Vagina (tissue), 2 donors: ENCODE measurements around the gene IL25. TPM values are rescaled to one million over a fixed set of nuclear protein-coding genes. Genes with fewer than 3 reads are reported as not detected.

Experiments
- DNase-seq, 2 donors: peaks; one replicate each; pipeline ENCODE4 v3.0.0-alpha.2; 2017; ENCODE audit errors: extremely low spot score in 2 of 2
- H3K27ac ChIP-seq: fragments of 200-600 bp; sonication (generic); one replicate; pipeline ENCODE4 v1.5.1; 2019
- H3K27me3 ChIP-seq: fragments of 200-600 bp; sonication (generic); one replicate; pipeline ENCODE4 v1.5.1; 2019
- H3K36me3 ChIP-seq, 2 donors: fragments of 200-600 bp; sonication (generic); one replicate each; pipeline ENCODE4 v1.5.1; 2017 to 2019
- H3K4me1 ChIP-seq: fragments of 200-600 bp; sonication (generic); one replicate; pipeline ENCODE4 v1.5.1; 2019
- H3K4me3 ChIP-seq, 2 donors: fragments of 200-600 bp; sonication (generic); 1 replicate in 1 of 2; 2 replicates in 1 of 2; pipeline ENCODE4 v1.5.1; 2016 to 2019
- H3K9me3 ChIP-seq: fragments of 200-600 bp; sonication (generic); one replicate; pipeline ENCODE4 v1.5.1; 2019
- CTCF ChIP-seq, 3 experiments: fragments of 450-650 bp in 2 of 3; fragments of 200-600 bp in 1 of 3; sonication (generic) in 1 of 3; IDR thresholded peaks; one replicate each; pipeline ENCODE4 v1.5.1; 2017 to 2019; ENCODE audit warnings: antibody characterized with exemption in 3 of 3, mild to moderate bottlenecking in 2 of 3, moderate library complexity in 2 of 3
- POLR2A ChIP-seq, 2 donors: fragments of 450-650 bp; IDR thresholded peaks; one replicate each; pipeline ENCODE4 v1.6.1; 2017; ENCODE audit warnings: antibody characterized with exemption in 2 of 2, mild to moderate bottlenecking in 2 of 2, moderate library complexity in 2 of 2
- POLR2AphosphoS5 ChIP-seq, 2 donors: sonication (generic); formaldehyde crosslinking; IDR thresholded peaks; one replicate each; pipeline ENCODE4 v1.9.0; 2017; ENCODE audit warnings: antibody characterized with exemption in 2 of 2, mild to moderate bottlenecking in 2 of 2, low read depth in 1 of 2; ENCODE audit not compliant: insufficient read depth in 1 of 2
- intact Hi-C: fragments of 100-400 bp; cut with DNase I; formaldehyde crosslinking; loops from one replicate; pipeline ENCODE4 v1.15.1; 2023
- total RNA-seq: library from RNA; depleted of rRNA; stranded (reverse); fragments of >200 nt; gene quantifications from one replicate; pipeline ENCODE4 v1.2.3, GENCODE V29; 2016

The IL25 gene
- total RNA-seq, 1 donor from 2014 or later = not detected

- DNase-seq = peak in 1 of 2 donors; percentile 40
- H3K4me3 ChIP-seq = no peak overlapping the region
- H3K9me3 ChIP-seq = no peaks in the 10 kb centered on the region
- no peak for TF ChIP-seq POLR2A (IDR thresholded peaks at IDR 0.05)
- no peak for TF ChIP-seq POLR2AphosphoS5 (IDR thresholded peaks at IDR 0.05; ENCODE audit: insufficient read depth in 1 of 2, low read depth in 1 of 2)
- no peak for TF ChIP-seq CTCF (IDR thresholded peaks at IDR 0.05)
- H3K36me3 ChIP-seq = no peaks in the 10 kb centered on the region
- H3K4me1 ChIP-seq = no peaks in the 10 kb centered on the region
- intact Hi-C loops = no loop called here
- H3K27ac ChIP-seq = no peak overlapping the region
- no peaks in the 10 kb centered on the region for H3K27me3 ChIP-seq
Measured at GRCh38 chr14:23344481-23344880, 28.1 kb upstream of the IL25 start.

GRCh38 chr14:23345987-23346692 lies 26.5 kb upstream of the IL25 start:
- TF ChIP-seq POLR2A (IDR thresholded peaks at IDR 0.05) (no peak), POLR2AphosphoS5 (IDR thresholded peaks at IDR 0.05; ENCODE audit: insufficient read depth in 1 of 2, low read depth in 1 of 2) (no peak)
- no peaks in the 10 kb centered on the region for H3K4me1 ChIP-seq
- intact Hi-C loops = no loop called here

GRCh38 chr14:23346693-23347405 lies 25.8 kb upstream of the IL25 start:
- TF ChIP-seq CTCF (IDR thresholded peaks at IDR 0.05) (no peak), POLR2AphosphoS5 (IDR thresholded peaks at IDR 0.05; ENCODE audit: insufficient read depth in 1 of 2, low read depth in 1 of 2) (no peak), POLR2A (IDR thresholded peaks at IDR 0.05) (no peak)
- DNase-seq = peak in 1 of 2 donors; percentile 77
- H3K27ac ChIP-seq = no peak overlapping the region
- no peaks in the 10 kb centered on the region for H3K27me3 ChIP-seq
- no peaks in the 10 kb centered on the region for H3K9me3 ChIP-seq
- peaks cover 5% of the 10 kb centered on the region for H3K4me1 ChIP-seq
- intact Hi-C loops = no loop called here
- H3K36me3 ChIP-seq = no peaks in the 10 kb centered on the region
- no peak overlapping the region for H3K4me3 ChIP-seq

More at GRCh38 chr14:23345987-23346692, 26.5 kb upstream of the IL25 start:
- no peaks in the 10 kb centered on the region for H3K27me3 ChIP-seq
- no peak overlapping the region for H3K4me3 ChIP-seq
- H3K27ac ChIP-seq = no peak overlapping the region
- no peak for DNase-seq
- no peaks in the 10 kb centered on the region for H3K9me3 ChIP-seq
- H3K36me3 ChIP-seq = no peaks in the 10 kb centered on the region

- H3K27me3 ChIP-seq = no peaks in the 10 kb centered on the region
- TF ChIP-seq POLR2A (IDR thresholded peaks at IDR 0.05) (no peak), CTCF (IDR thresholded peaks at IDR 0.05) (no peak), POLR2AphosphoS5 (IDR thresholded peaks at IDR 0.05; ENCODE audit: insufficient read depth in 1 of 2, low read depth in 1 of 2) (no peak)
- no peak overlapping the region for H3K27ac ChIP-seq
- H3K4me1 ChIP-seq = peaks cover 13% of the 10 kb centered on the region
- no peaks in the 10 kb centered on the region for H3K9me3 ChIP-seq
- intact Hi-C loops = no loop called here
- no peak overlapping the region for H3K4me3 ChIP-seq
- DNase-seq = no peak
- H3K36me3 ChIP-seq = no peaks in the 10 kb centered on the region
Measured at GRCh38 chr14:23347406-23348296, 25.0 kb upstream of the IL25 start.

- H3K4me1 ChIP-seq = peaks cover 19% of the 10 kb centered on the region
- intact Hi-C loops = no loop called here
- peak in 1 of 2 donors; percentile 70 for DNase-seq
Measured at GRCh38 chr14:23348297-23348655, 24.3 kb upstream of the IL25 start.

More at GRCh38 chr14:23348297-23348655, 24.3 kb upstream of the IL25 start:
- no peaks in the 10 kb centered on the region for H3K9me3 ChIP-seq
- no peaks in the 10 kb centered on the region for H3K36me3 ChIP-seq
- TF ChIP-seq CTCF (IDR thresholded peaks at IDR 0.05) (no peak), POLR2AphosphoS5 (IDR thresholded peaks at IDR 0.05; ENCODE audit: insufficient read depth in 1 of 2, low read depth in 1 of 2) (no peak), POLR2A (IDR thresholded peaks at IDR 0.05) (no peak)
- H3K4me3 ChIP-seq = no peak overlapping the region
- H3K27ac ChIP-seq = no peak overlapping the region
- H3K27me3 ChIP-seq = no peaks in the 10 kb centered on the region
